Nephron progenitor cell (in vitro differentiated cells): ENCODE results near the gene LILRB2.
"Not testable (repeated sequence)": the region's sequence is repeated elsewhere in the genome, so short reads cannot be mapped to it uniquely, and the experiment has no call there.

Experiments used
- DNase-seq: peaks from one replicate; pipeline ENCODE4 v3.0.0; 2021
- H3K27ac Mint-ChIP-seq: 2 replicates; pipeline ENCODE4 v1.8.0; 2021; ENCODE audit warnings: mild to moderate bottlenecking, moderate library complexity, mixed read lengths
- H3K27me3 Mint-ChIP-seq: 2 replicates; pipeline ENCODE4 v1.8.0; 2021; ENCODE audit warnings: mild to moderate bottlenecking, low read depth, mixed read lengths; ENCODE audit not compliant: poor library complexity
- H3K36me3 Mint-ChIP-seq: 2 replicates; pipeline ENCODE4 v1.8.0; 2021; ENCODE audit warnings: low read depth, mixed read lengths
- H3K4me1 Mint-ChIP-seq: 2 replicates; pipeline ENCODE4 v1.8.0; 2021; ENCODE audit warnings: mixed read lengths
- H3K4me3 Mint-ChIP-seq: 2 replicates; pipeline ENCODE4 v1.8.0; 2021; ENCODE audit warnings: mild to moderate bottlenecking, moderate library complexity, mixed read lengths
- H3K9me3 Mint-ChIP-seq: 2 replicates; pipeline ENCODE4 v1.8.0; 2021; ENCODE audit warnings: mild to moderate bottlenecking, moderate library complexity, mixed read lengths
- CTCF ChIP-seq: fragments of 200-600 bp; sonication (generic); IDR thresholded peaks from 2 replicates; pipeline ENCODE4 v1.5.0; 2021; ENCODE audit warnings: antibody characterized with exemption

Gene LILRB2

GRCh38 chr19:54282686-54283470, 2.0 kb upstream of the LILRB2 start:
- Mint-ChIP-seq H3K27ac (no peak overlapping the region), H3K4me3 (no peak overlapping the region)

GRCh38 chr19:54281729-54282075, 792 bp upstream of the LILRB2 start:
- peaks cover 31% of the 10 kb centered on the region for H3K27me3 Mint-ChIP-seq
- not testable (repeated sequence) for H3K4me1 Mint-ChIP-seq, H3K36me3 Mint-ChIP-seq, DNase-seq, H3K27ac Mint-ChIP-seq, H3K4me3 Mint-ChIP-seq
- peaks cover 27% of the 10 kb centered on the region for H3K9me3 Mint-ChIP-seq

More at GRCh38 chr19:54282686-54283470, 2.0 kb upstream of the LILRB2 start:
- no peak for DNase-seq
- Mint-ChIP-seq H3K4me1 (no peaks in the 10 kb centered on the region), H3K36me3 (no peaks in the 10 kb centered on the region), H3K9me3 (peaks cover 34% of the 10 kb centered on the region), H3K27me3 (peaks cover 41% of the 10 kb centered on the region)
- no peak for TF ChIP-seq CTCF

GRCh38 chr19:54280441-54280840, 469 bp downstream of the LILRB2 start:
- H3K36me3 Mint-ChIP-seq, H3K4me1 Mint-ChIP-seq, DNase-seq, H3K27ac Mint-ChIP-seq, H3K4me3 Mint-ChIP-seq: not testable (repeated sequence)
- peaks cover 26% of the 10 kb centered on the region for H3K9me3 Mint-ChIP-seq
- peaks cover 35% of the 10 kb centered on the region for H3K27me3 Mint-ChIP-seq

DNA sequence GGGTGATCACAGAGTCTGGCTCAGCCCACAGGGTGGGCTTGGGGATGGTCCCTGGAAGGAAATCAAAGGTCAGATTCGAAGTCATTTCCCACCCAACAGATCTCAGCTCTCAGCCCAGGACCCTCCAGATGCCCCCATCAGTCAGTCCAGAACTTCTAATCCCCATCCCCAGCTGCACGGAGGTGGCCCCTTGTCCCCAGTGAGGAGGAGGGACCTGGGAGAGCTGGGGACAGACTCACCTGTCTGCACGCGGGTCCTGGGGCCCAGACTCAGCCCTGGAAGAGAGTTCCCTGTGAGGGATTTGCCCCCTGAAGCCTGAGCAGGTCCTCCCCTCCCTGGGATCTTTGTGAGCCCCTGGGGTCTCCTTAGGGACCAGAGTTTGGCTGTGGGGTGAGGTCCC, 885 bp downstream of the LILRB2 start:
- not testable (repeated sequence) for H3K36me3 Mint-ChIP-seq, H3K4me3 Mint-ChIP-seq, H3K27ac Mint-ChIP-seq, DNase-seq, H3K4me1 Mint-ChIP-seq
- H3K27me3 Mint-ChIP-seq, result peaks cover 35% of the 10 kb centered on the region
- H3K9me3 Mint-ChIP-seq, result peaks cover 26% of the 10 kb centered on the region

DNA sequence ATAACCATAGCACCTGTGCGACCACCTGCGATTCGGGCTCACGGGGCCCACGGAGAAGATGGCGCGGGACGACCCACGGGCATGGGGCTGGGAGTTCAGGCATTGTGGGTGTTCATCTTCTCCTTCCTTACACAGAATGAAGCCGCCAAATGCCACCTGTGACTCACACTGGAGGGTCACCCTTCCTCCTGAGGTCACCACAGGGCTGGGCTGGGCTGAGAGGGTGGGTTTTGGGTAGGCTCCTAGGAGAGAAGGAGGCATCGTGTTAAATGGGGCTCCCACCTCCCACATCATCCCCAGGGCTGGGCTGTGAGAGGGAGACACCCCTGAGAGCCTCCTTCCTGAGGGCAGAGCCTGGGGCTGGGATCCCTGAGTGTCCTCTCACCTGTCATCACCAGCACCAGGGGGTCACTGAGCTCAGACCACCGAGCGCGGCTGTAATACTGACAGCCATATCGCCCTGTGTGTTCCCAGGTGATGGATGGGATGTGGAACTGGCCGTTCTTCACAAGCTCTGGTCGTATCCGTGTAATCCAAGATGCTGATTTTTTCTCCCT, 1.4 kb downstream of the LILRB2 start:
- TF ChIP-seq CTCF, result no peak
- no peak overlapping the region for H3K27ac Mint-ChIP-seq
- H3K4me3 Mint-ChIP-seq, result no peak overlapping the region
- peaks cover 21% of the 10 kb centered on the region for H3K9me3 Mint-ChIP-seq
- peaks cover 35% of the 10 kb centered on the region for H3K27me3 Mint-ChIP-seq
- H3K4me1 Mint-ChIP-seq, result no peaks in the 10 kb centered on the region
- DNase-seq, result no peak
- H3K36me3 Mint-ChIP-seq, result no peaks in the 10 kb centered on the region

DNA sequence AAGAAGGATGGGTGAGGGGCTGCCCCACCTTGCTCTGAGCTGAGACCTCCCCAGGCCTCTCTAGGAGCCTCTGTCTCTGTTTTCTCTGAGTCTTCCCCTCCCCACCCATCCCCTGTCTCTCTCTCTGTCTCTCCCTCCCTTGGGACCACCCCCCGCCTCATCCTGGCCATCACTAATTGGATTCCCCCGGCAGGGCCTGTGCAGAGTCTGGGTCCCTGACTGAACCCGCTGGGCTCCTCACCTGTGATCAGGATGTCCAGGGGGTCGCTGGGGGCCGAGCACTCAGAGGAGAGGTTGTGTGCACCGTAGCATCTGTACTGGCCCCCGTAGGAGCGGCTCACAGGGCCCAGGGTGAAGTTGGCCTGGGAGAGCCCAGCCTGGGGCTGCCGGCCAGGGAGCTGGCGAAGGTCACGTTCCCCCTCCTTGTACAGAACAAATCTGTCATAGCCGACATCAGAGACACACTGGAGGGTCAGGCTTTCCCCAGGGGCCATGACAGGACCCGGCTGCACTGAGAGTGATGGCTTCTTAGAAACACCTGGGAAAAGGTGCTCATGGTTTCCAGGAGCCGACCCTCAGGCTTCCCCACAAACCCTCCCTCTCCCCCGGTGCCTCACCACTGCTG, 2.2 kb downstream of the LILRB2 start:
- H3K4me3 Mint-ChIP-seq, H3K36me3 Mint-ChIP-seq, DNase-seq, H3K4me1 Mint-ChIP-seq, H3K27ac Mint-ChIP-seq: not testable (repeated sequence)
- peaks cover 21% of the 10 kb centered on the region for H3K9me3 Mint-ChIP-seq
- H3K27me3 Mint-ChIP-seq, result peaks cover 34% of the 10 kb centered on the region

DNA sequence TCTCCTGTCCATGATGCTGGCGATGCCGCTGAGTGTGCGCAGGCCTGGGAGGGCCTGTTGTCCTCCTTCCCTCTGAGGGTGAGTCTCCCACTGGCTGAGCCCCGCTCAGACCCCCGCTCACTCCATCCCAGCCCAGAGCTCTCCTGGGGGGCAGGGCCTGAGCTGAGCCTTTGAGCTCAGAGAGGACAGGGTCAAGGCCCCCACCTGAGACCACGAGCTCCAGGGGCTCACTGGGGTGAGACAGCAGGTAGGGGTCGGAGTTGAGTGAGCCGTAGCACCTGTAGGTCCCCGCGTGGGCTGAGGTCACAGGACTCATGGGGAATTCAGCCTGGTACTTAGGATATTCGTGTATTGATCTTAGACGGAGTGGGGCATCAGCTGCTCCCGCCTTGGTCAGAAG, 2.9 kb downstream of the LILRB2 start:
- peaks cover 34% of the 10 kb centered on the region for H3K27me3 Mint-ChIP-seq
- H3K9me3 Mint-ChIP-seq, result peaks cover 17% of the 10 kb centered on the region
- not testable (repeated sequence) for H3K36me3 Mint-ChIP-seq, H3K4me3 Mint-ChIP-seq, DNase-seq, H3K27ac Mint-ChIP-seq, H3K4me1 Mint-ChIP-seq

GRCh38 chr19:54277111-54277615, 3.7 kb downstream of the LILRB2 start:
- Mint-ChIP-seq H3K9me3 (peaks cover 11% of the 10 kb centered on the region), H3K27me3 (peaks cover 35% of the 10 kb centered on the region)
- not testable (repeated sequence) for DNase-seq, H3K4me3 Mint-ChIP-seq, H3K27ac Mint-ChIP-seq, H3K4me1 Mint-ChIP-seq, H3K36me3 Mint-ChIP-seq
